ACHN (cell line): ENCODE measurements around the gene CHP2.
"Not testable (repeated sequence)": the region's sequence is repeated elsewhere in the genome, so short reads cannot be mapped to it uniquely, and the experiment has no call there.

Experiments
- DNase-seq: peaks from one replicate; pipeline ENCODE4 v3.0.0-alpha.2; 2015
- in situ Hi-C: cut with HindIII; loops from 2 replicates; pipeline ENCODE4 v1.10.0; 2017; ENCODE audit warnings: low sequenced_read_pairs, low pct_ligation_motif_present, low pct_unique_long_range_greater_than_20kb

CHP2 gene

DNA sequence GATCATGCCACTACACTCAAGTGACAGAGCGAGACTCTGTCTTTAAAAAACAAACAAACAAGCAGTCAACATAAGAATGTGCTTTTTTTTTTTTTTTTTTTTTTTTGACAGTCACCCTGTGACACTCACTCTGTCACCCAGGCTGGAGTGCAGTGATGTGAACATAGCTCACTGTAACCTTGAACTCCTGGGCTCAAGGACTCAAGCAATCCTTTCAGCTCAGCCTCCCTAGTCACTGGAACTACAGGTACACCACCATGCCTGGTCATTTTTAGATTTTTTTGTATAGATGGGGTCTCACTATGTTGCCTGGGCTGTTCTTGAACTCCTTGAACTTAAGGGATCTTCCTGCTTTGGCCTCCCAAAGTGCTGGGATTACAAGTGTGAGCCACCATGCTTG lies 15.3 kb upstream of the CHP2 start:
- in situ Hi-C loops = no loop called here
- no peak for DNase-seq

GRCh38 chr16:23741675-23742303 lies 13.0 kb upstream of the CHP2 start:
- in situ Hi-C loops = no loop called here
- DNase-seq = no peak

GRCh38 chr16:23742766-23743165 lies 12.1 kb upstream of the CHP2 start:
- in situ Hi-C loops = no loop called here
- DNase-seq = no peak

DNA sequence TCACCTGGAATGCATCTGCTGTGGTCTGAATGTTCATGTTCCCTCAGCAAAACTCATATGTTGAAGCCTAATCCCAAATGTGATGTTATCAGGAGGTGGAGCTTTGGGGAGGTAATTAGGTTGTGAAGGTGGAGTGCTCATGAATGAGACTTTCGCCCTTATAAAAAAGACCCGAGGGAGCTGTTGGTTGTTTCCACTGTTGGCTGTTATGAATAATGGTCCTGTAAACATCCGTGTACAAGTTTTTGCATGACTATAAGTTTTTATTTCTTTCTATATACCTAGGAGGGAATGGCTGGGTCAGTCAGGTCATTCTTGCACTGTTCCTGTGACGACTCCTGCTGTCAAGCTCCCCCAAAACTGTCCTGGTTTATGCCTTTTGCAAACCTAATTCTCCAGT lies 9.6 kb upstream of the CHP2 start:
- in situ Hi-C loops = no loop called here
- no peak for DNase-seq

DNA sequence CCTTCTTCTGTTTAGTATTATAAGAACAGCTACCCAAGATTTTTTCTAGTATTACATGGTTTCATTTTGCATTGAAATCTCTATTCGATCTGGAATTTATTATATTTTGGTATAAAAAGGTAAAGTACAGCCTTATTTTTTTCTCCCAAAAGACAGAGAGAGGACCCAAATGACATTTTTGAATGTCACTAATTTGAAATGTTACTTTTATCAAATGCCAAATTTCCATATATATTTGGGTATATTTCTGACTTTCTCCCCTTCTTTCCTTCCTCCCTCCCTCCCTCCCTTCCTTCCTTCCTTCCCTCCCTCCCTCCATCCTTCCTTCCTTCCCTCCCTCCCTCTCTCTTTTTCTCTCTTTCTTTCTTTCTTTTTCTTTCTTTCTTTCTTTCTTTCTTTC lies 6.2 kb upstream of the CHP2 start:
- DNase-seq = no peak
- in situ Hi-C loops = no loop called here

DNA sequence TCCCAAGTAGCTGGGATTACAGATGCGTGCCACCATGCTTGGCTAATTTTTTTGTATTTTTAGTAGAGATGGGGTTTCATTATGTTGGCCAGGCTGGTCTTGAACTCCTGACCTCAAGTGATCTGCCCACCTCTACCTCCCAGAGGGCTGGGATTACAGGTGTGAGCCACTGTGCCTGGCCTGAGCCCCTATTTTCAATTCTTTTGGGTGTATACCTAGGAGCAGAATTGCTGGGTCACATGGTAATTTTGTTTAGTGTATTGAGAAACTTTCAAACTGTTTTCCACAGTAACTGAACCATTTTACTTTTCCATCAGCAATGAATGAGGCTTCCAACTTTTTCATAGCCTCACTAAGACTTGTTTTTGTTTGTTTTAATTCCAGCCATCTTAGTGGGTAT lies 3.8 kb upstream of the CHP2 start:
- in situ Hi-C loops, DNase-seq: not testable (repeated sequence)

- in situ Hi-C loops = no loop called here
- DNase-seq = no peak
These were observed 775 bp upstream of the CHP2 start for GRCh38 chr16:23753908-23754593.

DNA sequence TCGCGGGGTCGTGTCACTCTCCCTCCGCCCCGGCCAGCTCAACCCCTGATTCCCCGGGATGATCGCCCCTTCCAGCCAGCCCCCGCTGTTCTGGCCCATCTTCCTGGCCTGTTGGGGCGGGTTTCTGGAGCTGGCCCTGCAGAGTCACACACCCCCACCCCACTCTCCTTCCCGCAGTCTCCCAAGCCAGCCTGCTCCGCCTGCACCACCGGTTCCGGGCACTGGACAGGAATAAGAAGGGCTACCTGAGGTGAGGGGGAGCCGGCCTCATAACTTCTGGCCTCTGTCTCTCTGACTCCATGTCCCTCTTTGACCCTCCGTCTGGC lies 621 bp downstream of the CHP2 start:
- no peak for DNase-seq
- in situ Hi-C loops = no loop called here

- in situ Hi-C loops = no loop called here
- DNase-seq = no peak
These were observed 2.3 kb downstream of the CHP2 start for GRCh38 chr16:23757116-23757515.

- DNase-seq = no peak
- in situ Hi-C loops = no loop called here
These were observed 3.3 kb downstream of the CHP2 start for GRCh38 chr16:23757937-23758619.

- in situ Hi-C loops = no loop called here
- DNase-seq = no peak
These were observed 11.1 kb downstream of the CHP2 start for GRCh38 chr16:23765933-23766332.

GRCh38 chr16:23768581-23768980 lies 13.8 kb downstream of the CHP2 start:
- in situ Hi-C loops = no loop called here
- DNase-seq = no peak

DNA sequence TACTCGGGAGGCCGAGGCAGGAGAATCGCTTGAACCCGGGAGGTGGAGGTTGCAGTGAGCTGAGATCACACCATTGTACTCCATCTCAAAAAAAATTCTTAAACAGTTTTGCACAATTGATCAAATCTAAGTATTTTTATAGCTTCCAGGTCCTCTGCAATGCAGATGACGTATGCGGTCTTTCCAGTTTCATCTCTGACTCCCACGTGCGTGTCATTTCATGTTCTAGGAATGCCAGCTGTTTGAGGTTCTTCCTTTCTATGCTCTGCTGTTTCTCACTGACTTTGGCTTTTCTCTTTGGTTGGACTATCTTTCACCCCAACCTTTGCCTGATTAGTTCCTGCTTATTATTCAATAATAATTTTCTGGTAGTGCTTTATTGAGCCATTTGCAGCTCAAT lies 16.2 kb downstream of the CHP2 start:
- DNase-seq = no peak
- in situ Hi-C loops = no loop called here

DNA sequence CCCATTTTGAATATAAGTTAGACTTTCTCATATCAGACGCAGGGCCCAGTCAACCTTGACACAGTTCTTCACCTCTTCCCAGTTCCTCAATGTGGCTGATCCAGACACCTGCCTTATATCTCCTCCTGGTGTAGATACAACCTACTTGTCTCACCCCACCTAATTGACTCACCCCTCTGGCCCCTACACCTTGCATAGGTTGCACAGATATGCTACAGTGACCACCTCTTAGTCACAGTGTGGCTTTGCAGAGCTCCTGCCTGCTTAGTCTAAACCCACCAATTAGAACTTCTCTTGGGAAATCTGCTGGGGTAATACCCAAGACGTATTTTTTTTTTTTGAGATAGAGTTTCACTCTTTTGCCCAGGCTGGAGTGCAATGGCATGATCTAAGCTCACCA lies 16.8 kb downstream of the CHP2 start:
- in situ Hi-C loops = no loop called here
- no peak for DNase-seq

DNA sequence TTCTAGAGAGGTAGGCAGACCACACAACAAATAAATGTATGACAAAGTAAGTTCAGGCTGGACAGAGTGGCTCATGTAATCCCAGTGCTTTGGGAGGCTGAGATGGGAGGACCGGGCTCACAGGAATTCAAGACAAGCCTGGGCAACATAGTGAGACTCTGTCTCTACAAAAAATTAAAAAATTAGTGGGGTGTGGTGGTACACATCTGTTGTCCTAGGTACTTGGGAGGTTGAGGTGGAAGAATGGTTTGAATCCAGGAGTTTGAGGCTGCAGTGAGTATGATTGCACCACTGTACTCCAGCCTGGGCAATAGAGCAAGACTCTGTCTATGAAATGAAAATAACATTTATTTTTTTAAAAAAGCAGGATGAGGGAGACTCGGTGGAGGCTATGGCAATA lies 18.5 kb downstream of the CHP2 start:
- in situ Hi-C loops = no loop called here
- DNase-seq = no peak

DNA sequence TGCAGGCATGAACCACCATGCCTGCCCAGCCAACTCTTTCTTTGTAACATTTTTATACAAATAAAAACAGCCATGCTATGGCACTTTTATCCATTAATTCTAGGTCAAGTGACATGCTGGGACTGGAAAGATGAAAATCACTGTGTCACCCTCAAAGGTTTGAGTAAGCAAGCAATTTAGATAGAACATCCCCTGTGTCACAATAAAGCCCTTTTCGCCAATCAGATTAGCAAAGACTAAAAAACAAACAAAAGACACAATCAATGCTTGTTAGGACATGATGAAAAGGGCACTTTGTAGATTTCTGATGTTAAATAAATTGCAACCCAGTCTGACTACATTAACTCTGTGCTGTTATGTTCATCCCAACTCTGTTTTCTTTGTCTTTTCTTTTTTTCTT lies 26.4 kb downstream of the CHP2 start:
- no peak for DNase-seq
- in situ Hi-C loops = loop anchor here (25.0 kb wide), 1 partner anchor 231 kb away; no protein-coding TSS in a partner anchor

GRCh38 chr16:23784811-23785447 lies 30.1 kb downstream of the CHP2 start:
- in situ Hi-C loops = loop anchor here (25.0 kb wide), 1 partner anchor 227 kb away; no protein-coding TSS in a partner anchor
- DNase-seq = peak; percentile 13

- in situ Hi-C loops = loop anchor here (25.0 kb wide), 1 partner anchor 226 kb away; no protein-coding TSS in a partner anchor
- no peak for DNase-seq
These were observed 31.0 kb downstream of the CHP2 start for GRCh38 chr16:23785842-23786241.

GRCh38 chr16:23786964-23787561 lies 32.2 kb downstream of the CHP2 start:
- DNase-seq = no peak
- in situ Hi-C loops = loop anchor here (25.0 kb wide), 1 partner anchor 225 kb away; no protein-coding TSS in a partner anchor
